HG02943 (cell line): ENCODE results near the gene TMEM231.
"Not testable (repeated sequence)": the region's sequence is repeated elsewhere in the genome, so short reads cannot be mapped to it uniquely, and the experiment has no call there.

ENCODE experiments used
- ATAC-seq: cut with Tn5 transposase; IDR thresholded peaks from one replicate; pipeline ENCODE4 v1.9.1; 2021; ENCODE audit warnings: mild to moderate bottlenecking, low read depth, moderate library complexity; ENCODE audit not compliant: unreplicated experiment

TMEM231 gene

DNA sequence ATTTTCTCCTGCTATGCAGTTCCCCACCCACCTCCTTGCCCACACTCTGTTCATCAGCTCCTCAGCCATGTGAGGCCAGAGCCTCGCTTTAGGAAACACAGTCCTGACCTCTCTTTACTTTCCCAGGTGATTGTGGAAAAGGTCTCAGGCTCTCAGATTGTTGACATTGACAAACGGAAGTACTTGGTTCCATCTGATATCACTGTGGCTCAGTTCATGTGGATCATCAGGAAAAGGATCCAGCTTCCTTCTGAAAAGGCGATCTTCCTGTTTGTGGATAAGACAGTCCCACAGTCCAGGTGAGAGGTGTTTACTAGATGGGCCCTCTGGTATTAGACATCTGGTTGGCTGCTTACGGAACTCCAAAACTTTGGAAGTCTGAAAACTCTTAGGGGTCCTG, 11.9 kb upstream of the TMEM231 start:
- ATAC-seq: no peak

DNA sequence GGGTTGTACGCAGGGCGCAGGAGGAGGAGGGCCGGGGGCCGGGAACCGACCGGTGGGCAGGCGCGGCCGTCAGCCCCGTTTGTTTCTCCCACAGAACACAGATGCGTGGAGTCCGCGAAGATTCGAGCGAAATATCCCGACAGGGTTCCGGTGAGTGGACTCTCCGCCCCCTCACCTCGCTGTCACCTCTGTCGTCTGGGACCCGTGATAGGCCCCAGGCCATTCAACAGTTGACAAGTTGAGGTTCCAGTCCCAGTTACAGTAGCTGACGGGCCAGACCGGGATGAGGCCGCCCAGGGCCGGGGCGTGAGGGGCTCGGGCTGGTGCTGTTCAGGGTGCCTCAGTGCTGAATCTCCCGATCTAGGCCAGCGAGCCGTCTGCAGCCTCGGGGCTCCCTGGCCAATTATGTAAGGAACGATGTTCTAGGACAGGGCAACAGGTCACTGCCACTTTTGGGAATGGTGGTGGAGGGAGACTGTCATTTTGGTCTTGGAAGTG, 10.8 kb upstream of the TMEM231 start:
- peak; percentile 0 for ATAC-seq

DNA sequence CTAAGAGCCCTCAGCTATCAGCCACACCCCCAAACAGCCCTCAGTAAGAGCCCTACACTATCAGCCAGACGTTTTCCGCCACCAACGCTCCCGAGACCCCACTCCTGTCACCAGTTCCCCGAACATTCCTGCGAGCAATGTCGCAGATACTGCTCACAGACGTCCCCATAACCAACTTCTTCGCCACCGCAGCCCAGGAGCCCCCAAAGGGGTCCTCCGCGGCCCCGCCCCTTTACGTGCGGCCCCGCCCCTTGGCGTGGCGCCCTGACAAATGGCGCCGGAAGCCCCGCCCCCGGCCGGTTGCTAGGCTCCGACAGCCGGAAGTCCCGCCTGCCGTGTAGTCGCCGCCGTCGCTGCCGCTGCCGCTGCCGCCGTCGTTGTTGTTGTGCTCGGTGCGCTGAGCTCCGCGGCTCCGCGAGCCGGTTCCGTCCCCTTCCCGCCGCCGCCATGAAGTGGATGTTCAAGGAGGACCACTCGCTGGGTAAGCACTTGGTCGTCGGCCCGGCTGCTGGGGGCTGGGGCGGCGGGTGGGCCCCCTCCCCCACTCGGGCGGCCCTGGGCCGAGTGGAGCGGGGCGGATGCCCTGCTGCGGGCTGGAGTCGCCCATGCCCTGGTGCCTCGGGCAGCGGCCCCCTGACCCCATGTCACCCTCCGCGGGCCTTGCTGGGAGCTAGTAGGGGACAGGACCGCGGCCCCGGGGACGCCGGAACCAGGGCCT, 10.1 kb upstream of the TMEM231 start, which contains the start of gene GABARAPL2:
GABARAPL2 (plus strand) TSS at position 340 of the 718 bp plus-strand sequence; CDS start at position 448, 108 bp downstream.
- ATAC-seq: peak; percentile 71

DNA sequence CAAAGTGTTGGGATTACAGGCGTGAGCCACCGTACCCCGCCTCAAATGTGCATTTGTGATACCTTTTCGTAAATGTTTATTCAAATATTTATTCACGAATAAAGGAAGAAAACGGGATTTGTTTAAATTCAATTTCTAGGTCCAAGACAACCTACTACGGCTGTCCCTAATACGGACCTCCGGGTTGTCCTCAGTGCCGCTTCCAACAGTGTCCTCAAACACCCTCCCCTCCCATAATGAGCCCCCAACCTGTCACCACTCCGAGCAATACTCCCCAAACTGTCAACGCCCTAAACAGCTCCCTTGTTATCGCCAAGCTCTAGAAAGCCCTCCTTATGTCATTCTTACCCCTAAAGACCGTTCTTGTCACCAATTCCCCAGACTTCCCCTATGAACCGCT, 9.6 kb upstream of the TMEM231 start:
- no peak for ATAC-seq

DNA sequence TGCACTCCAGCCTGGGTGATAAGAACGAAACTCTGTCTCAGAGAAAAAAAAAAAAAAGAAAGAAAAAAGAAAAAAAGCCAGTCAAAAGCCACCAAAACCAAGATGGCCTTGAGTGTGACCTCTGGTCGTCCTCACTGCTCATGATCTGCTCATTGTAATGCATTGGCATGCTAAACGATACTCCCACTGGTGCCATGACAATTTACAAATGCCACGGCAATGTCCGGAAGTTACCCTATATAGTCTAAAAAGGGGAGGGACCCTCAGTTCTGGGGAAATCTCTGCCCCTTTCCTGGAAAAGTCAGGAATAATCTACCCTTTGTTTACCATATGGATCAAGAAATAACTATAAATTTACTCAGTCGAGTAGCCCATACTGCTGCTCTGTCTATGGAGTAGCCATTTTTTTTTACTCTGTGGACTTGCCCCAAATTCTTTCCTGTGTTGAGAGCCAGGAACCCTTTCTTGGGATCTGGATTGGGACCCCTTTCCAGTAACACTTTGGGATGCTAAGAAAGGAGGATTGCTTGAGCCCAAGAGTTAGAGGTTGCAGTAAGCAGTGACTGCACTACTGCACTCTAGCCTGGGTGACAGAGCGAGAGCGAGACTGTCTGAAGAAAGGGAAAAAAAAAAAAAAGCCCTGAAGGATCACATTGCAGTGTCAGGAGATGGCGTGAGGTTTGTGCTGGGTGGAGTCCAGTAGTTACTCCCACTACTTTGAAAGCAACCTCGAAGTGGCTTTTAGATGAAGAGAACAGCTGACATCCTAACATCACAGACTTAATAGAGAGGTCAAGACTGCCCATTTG, 3.7 kb upstream of the TMEM231 start:
- no peak for ATAC-seq

DNA sequence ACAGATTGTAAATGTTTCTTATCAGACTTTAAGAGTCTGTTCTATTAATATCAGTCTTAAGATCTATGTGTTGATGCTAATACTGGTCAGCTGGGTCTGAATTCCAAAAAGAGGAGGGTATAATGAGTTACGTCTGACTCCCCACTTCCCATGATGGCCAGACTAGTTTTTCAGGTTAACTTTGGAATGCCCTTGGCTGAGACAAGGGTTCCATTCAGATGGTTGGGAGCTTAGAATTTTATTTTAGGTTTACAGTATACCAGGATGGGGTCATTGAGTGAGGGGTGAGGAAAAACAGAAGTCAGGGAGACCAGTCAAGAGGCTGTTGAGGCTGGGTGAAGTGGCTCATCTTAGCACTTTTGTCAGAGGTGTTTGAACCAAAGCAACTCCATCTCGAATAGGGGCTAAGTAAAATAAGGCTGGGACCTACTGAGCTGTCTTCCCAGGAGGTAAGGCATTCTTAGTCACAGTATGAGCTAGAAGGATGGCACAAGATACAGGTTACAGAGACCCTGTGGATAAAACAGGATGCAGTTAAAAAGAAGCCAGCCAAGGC, 2.9 kb upstream of the TMEM231 start:
- no peak for ATAC-seq

DNA sequence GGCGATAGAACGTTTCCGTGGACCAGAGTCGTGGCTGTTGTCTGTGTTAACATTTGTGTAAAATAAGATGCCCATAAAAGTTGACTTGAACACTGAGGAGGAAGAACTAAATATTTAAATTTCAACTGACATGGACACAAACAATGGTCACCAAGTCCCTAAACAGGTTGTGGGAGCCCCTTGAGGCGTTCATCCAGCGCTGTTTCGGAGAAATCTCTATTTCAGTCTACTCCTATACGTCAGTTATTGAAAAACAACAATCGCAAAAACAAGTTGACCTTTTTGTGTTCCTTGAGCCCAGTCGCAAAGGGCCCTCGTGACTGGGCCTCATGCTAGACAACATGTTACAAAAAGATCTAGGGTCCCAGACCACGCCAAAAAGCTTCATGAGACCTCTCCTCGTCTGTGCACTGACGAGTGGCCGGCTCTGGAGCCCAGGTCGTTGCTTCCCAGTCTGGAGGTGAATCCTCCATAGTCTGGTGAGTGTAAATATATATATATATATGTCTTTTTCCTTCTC, 439 bp upstream of the TMEM231 start:
- no peak for ATAC-seq

DNA sequence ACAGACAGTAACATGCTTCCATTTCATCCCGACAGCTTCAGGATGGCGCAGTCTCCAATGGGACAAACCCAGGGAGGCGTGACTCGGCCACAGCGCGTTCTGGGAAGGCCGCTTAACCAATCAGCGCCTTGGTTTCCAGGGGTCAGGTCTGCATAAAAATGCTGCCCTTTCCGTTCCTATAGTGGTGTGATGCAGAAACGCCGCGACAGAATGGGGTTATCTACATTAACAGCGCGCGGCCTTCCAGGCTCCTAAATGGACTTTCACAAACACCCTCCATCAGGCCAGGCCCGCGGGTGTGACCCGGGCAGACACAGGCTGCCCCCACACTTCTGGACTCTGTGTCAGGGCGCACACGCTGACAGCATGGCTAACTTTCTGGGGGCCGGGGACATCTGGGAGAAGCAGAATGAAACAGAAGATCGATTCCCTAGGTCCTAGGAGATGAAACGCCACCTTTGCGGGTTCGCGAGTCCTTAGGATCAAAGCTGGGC, 792 bp downstream of the TMEM231 start:
- ATAC-seq: no peak

DNA sequence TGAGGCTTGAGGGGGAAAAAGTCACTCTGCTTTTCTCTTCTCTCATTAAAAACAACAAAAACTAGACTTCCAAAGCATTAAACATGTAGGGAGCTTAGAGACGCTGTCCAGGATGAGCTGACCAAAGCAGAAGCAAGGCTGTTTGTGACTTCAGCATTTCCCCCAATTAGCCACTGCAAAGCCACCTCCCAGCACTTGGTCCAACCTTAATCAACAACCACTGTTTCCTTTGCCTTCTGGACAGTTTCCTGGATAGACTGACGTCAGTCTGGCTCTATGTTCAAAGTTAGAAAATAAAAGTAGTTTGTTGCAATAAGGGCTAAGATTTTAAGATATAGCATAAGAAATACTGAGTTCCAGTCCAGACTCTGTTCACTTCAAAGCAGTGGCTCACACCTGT, 3.1 kb downstream of the TMEM231 start:
- ATAC-seq: no peak

DNA sequence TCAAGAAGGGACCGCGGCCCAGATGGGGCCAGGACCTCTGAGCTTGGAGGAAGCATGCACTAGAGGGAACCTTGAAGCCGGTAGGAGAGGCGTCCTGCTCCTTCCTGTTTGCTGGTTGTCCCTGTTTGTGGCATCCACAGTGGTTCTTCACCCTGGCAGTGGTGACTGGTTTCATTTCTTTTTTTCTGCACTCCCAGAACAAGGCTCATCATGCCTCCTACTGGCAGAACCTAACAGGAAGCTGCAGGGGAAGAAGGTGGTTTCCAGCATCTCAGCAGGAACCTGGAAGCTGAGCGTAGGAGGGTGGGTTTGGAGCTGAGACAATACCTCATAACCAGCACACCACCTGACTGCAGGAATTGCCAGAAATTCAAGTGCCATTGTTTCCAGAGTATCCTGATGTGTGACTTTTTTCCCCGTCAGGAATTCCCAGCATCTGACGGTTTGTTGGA, 5.8 kb downstream of the TMEM231 start:
- ATAC-seq: peak; percentile 70

DNA sequence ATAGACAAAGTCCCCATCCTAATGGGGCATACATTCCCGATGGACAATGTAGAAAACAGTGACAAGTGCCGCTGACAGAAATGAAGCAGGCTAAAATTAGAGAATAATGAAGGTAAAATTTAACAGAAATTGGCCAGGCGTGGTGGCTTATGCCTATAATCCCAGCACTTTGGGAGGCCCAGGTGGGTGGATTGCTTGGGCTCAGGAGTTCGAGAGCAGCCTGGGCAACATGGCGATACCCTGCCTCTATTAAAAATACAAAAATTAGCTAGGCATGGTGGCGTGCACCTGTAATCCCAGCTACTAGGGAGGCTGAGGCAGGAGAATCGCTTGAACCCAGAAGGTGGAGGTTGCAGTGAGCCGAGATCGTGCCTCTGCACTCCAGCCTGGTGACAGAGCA, 7.6 kb downstream of the TMEM231 start:
- not testable (repeated sequence) for ATAC-seq

DNA sequence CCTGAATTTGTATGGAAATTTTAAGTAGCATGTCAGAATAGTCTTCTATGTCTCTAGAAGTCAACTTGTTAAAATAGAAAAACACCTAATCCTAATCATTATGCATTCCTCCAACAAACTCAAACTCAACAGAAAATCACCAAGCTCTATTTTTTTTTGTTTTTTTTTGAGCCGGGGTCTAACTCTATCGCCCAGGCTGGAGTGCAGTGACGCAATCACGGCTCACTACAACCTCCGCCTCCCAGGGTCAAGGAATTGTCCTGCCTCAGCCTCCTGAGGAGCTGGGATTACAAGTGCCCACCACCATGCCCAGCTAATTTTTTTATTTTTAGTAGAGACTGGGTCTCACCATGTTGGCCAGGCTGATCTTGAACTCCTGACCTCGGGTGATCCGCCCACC, 9.8 kb downstream of the TMEM231 start:
- ATAC-seq: no peak

DNA sequence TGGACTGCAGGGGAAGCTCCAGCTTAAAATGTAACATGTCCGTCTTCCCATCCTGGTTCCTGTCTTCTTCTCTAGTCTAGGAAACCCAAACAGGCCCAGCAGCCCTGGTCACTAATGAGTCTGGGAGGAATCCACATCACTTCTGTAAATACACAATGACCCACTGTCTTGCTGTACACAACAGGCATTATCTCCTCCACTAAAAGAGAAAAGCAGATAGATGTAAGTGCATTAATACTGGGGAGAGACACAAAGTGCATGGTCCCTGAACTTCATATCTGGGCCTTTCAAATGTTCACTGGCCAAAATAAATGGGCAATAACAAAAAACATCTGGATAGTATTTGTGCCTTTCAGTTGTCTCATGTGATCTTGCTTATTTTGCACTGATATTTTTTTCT, 10.2 kb downstream of the TMEM231 start:
- not testable (repeated sequence) for ATAC-seq

DNA sequence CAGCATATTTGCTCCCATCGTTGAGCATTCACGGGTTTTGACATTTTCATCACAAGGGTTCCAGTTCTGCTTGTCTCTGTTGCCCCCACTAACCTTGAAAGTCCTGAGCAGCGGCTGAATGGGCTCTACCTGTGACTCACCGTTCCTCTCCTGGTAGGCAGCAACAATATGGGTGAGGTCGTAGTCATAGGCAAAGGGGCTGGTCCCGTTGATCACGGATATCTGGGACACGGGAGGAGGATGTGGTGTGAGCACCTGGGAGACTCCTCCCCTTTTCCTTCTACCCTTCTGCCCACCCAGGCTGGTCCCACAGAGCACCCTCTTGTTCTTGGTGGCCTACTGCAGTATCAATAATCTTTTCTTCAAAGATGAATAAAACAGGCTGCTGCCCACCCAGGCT, 13.6 kb downstream of the TMEM231 start:
- not testable (repeated sequence) for ATAC-seq

DNA sequence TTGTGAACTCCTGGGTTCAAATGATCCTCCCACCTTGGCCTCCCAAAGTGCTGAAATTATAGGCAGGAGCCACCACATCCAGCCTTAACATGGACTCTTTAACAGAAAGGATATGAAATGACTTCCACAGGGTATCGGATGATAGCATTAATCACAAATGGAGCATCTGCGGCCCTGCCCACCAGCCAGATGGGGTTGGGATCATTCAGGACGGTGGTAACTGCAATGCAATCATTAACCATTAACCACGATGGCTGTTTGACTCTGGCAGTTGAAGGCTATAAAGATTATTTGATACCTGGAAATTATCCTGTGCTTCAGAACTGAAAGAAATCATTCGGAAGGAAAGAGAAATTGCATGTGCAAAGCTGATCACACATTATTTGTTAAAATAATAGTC, 14.8 kb downstream of the TMEM231 start:
- no peak for ATAC-seq

DNA sequence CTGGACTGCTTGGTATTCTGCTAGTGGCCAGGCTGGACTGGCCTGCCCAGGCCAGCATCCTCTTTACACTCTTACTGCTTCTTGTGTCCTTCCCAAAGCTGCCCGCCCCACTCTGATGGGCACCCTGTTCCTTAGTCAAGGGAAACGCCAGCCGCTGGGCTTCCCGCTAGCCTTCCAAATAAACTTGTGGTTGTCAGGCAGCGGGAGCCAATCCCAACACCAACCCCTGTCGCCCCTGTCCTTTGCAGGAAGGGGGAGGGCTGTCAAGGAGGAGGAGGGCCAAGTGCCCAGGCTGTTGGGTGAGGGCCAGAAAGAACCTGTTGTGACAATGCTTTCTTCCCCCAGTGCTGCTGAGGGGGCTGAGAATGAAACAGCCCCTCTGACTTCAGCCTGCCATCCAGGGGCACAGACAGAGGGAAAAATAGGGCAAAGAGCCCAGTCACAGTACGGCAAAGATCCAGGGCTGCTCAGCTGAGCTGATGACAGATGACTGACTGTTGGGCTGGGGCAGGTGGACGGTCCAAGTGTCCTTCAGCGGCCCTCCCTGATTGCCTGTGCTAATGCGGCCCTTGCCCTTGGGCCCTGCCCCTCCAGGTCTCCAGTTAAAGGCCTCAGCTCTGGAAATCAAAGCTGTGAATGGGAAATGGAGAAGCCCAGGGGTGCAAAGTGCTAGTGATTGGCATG, 17.0 kb downstream of the TMEM231 start:
- not testable (repeated sequence) for ATAC-seq

DNA sequence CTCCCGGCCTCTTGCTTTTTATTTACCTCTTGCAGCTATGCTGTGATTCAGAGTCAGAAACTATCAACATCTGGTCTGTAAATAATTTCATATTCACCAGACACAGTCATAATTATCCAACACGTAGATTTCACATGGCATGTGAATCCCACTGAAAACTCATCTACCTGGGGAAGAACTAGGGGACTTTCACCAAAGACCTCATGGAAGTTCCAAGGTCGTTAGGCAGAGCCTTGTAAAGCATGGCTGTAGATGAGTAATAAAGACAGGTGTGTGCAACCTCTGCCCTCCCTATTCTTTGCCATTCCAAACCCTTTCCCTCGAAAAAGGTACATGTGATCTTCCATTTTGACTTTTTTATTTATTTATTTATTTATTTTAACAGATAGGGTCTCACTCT, 18.3 kb downstream of the TMEM231 start:
- no peak for ATAC-seq

DNA sequence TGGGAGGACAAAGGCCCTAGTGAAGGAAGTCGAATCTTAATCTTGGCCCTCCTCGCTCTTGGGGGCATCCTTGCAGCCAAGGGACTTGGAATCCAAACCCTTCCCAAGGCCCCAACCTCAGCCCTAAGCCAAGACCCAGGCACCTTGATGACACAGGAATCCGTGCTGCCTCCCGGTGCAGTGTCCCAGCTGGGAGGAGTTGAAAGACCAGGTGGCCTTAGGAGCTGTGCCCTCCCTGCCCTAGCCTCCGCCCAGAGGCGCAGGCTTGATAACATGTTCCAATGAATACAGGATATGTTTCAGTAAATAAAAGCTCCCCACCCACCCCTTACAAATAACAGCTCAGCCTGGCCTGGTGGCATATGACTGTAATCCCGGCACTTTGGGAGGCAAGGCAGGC, 20.2 kb downstream of the TMEM231 start, which contains the start of gene CHST5:
CHST5 (minus strand) TSS at position 208 of the 400 bp plus-strand sequence. CDS start 5,724 bp downstream, outside the sequence.
- ATAC-seq: no peak

DNA sequence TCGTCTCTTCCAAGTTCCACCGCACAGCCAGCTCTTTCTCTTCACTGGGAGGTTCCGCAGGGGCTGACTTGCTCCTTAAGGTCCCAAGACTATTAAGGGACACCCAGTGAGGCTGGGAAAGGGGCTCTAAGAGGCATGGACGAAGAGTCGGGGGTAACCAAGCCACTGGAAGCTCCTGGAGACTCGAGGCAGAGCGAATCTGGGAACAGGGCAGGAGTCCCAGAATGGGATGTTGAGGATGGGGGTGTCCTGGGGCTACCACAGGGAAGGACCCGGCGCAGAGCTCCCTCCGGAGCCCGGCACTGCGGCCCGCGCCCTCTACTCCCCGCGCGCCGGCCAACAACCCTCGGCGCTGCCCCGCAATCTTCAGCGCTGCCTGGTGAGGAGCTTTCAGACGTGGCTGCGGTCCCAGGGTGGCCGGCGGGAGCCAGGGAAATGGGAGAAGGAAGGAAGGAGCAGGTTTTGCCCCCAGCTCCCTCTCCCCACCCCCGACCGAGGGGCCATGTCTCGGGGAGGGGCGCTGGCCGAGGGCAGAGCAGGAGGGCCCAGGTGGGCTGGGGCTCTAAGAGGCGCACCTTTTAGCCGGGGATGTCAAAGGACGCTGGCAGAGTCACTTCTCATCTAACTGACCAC, 20.7 kb downstream of the TMEM231 start:
- no peak for ATAC-seq
